ENCODE data around the gene TEAD2. TPM values are rescaled to one million over a fixed set of nuclear protein-coding genes. Genes with fewer than 3 reads are reported as not detected.

Gene TEAD2
- total and polyA plus RNA-seq, 2 donors (not counting 1 experiment from before 2014, with no cell fraction given): 5.8 to 12.0 TPM

GRCh38 chr19:49371184-49371583 is 9.0 kb upstream of the TEAD2 start:
- Histone ChIP-seq H3K36me3 (replicated peaks in 1 of 2; ENCODE audit: control extremely low read depth in 1 of 2, control insufficient read depth in 1 of 2, extremely low read depth in 1 of 2, insufficient read depth in 2 of 2, low read length in 1 of 2) (no peaks in the 10 kb centered on the region), H2AFZ (ENCODE audit: insufficient read depth, low read depth, low read length, poor library complexity, severe bottlenecking) (no peak overlapping the region), H3K4me2 (replicated peaks; ENCODE audit: low read depth, low read length, poor library complexity, severe bottlenecking) (no peak overlapping the region), H3K27ac (ENCODE audit: low read length in 2 of 2) (no peak overlapping the region), H3K27me3 (replicated peaks in 1 of 4; ENCODE audit: control extremely low read depth in 1 of 4, control insufficient read depth in 3 of 4, insufficient read depth in 4 of 4, low read length in 3 of 4) (no peaks in the 10 kb centered on the region), H3K79me2 (ENCODE audit: control insufficient read depth, insufficient read depth, low read length) (no peaks in the 10 kb centered on the region), H4K20me1 (ENCODE audit: control insufficient read depth, insufficient read depth, low read length, poor library complexity, severe bottlenecking) (no peaks in the 10 kb centered on the region), H3K9me3 (ENCODE audit: control extremely low read depth in 1 of 3, control insufficient read depth in 2 of 3, insufficient read depth in 1 of 3, low read length in 2 of 3) (peaks cover 0 to 22% (median 13%) of the 10 kb centered on the region in 3 donors), H3K4me1 (ENCODE audit: control insufficient read depth in 2 of 2, insufficient read depth in 2 of 2, low read length in 2 of 2) (peaks cover 0 to 1% of the 10 kb centered on the region in 2 donors), H3K9ac (ENCODE audit: low read length) (no peak overlapping the region), H3K4me3 (ENCODE audit: control extremely low read depth in 1 of 5, extremely low read depth in 1 of 5, insufficient read depth in 1 of 5, low read depth in 2 of 5, low read length in 4 of 5) (no peak overlapping the region)
- WGBS (ENCODE audit: insufficient coverage): 40% methylated on average over 1 of the region's 3 CpGs
- Mint-ChIP-seq H3K9me3 (ENCODE audit: insufficient read depth) (peaks cover 4% of the 10 kb centered on the region), H3K4me3 (no peak overlapping the region), H3K27me3 (no peaks in the 10 kb centered on the region), H3K4me1 (no peaks in the 10 kb centered on the region), H3K27ac (no peak overlapping the region)
- CTCF ChIA-PET: interaction anchor here (0.6 to 1.1 kb wide), 2 partner anchors 70 to 176 kb away, joined by 3 read pairs; no protein-coding TSS in a partner anchor
- DNase-seq: no peak
- TF ChIP-seq CTCF (IDR thresholded peaks at IDR 0.05) (no peak), EZH2 (IDR thresholded peaks at IDR 0.05; ENCODE audit: borderline replicate concordance, insufficient read depth, low read depth, low read length, poor library complexity, severe bottlenecking) (no peak)
- intact Hi-C loops (cut with micrococcal nuclease): no loop called here
- ATAC-seq (ENCODE audit: low read depth): no peak
- POLR2A ChIA-PET: interaction anchor here (0.6 kb wide), 1 partner anchor 40 kb away, joined by 5 read pairs; no protein-coding TSS in a partner anchor

- H3K27ac ChIP-seq (ENCODE audit: low read length in 2 of 2): no peak overlapping the region
- Mint-ChIP-seq H3K9me3 (ENCODE audit: insufficient read depth) (peaks cover 4% of the 10 kb centered on the region), H3K4me3 (no peak overlapping the region), H3K27ac (no peak overlapping the region), H3K27me3 (no peaks in the 10 kb centered on the region), H3K4me1 (peaks cover 7% of the 10 kb centered on the region)
- H3K4me3 ChIP-seq (ENCODE audit: control extremely low read depth in 1 of 5, extremely low read depth in 1 of 5, insufficient read depth in 1 of 5, low read depth in 2 of 5, low read length in 4 of 5): no peak overlapping the region
- no peak for TF ChIP-seq CTCF (IDR thresholded peaks at IDR 0.05)
- no peak for TF ChIP-seq EZH2 (IDR thresholded peaks at IDR 0.05; ENCODE audit: borderline replicate concordance, insufficient read depth, low read depth, low read length, poor library complexity, severe bottlenecking)
- CTCF ChIA-PET: interaction anchor here (0.6 to 1.1 kb wide), 2 partner anchors 22 to 67 kb away, joined by 3 read pairs; no protein-coding TSS in a partner anchor
- H3K79me2 ChIP-seq (ENCODE audit: control insufficient read depth, insufficient read depth, low read length): no peaks in the 10 kb centered on the region
- POLR2A ChIA-PET: interaction anchor here (1.0 kb wide), 2 partner anchors 15 to 53 kb away, joined by 3 to 4 read pairs; no protein-coding TSS in a partner anchor
- H4K20me1 ChIP-seq (ENCODE audit: control insufficient read depth, insufficient read depth, low read length, poor library complexity, severe bottlenecking): no peaks in the 10 kb centered on the region
- peaks cover 0 to 22% (median 13%) of the 10 kb centered on the region in 3 donors for H3K9me3 ChIP-seq (ENCODE audit: control extremely low read depth in 1 of 3, control insufficient read depth in 2 of 3, insufficient read depth in 1 of 3, low read length in 2 of 3)
- WGBS (ENCODE audit: insufficient coverage): 87% methylated on average over 3 of the region's 5 CpGs
- intact Hi-C loops (cut with micrococcal nuclease): no loop called here
- ATAC-seq (ENCODE audit: low read depth) (no peak), DNase-seq (no peak)
- H3K9ac ChIP-seq (ENCODE audit: low read length): no peak overlapping the region
- H3K4me1 ChIP-seq (ENCODE audit: control insufficient read depth in 2 of 2, insufficient read depth in 2 of 2, low read length in 2 of 2): peaks cover 7 to 11% of the 10 kb centered on the region in 2 donors
- no peak overlapping the region for H2AFZ ChIP-seq (ENCODE audit: insufficient read depth, low read depth, low read length, poor library complexity, severe bottlenecking)
- no peaks in the 10 kb centered on the region for H3K36me3 ChIP-seq (replicated peaks in 1 of 2; ENCODE audit: control extremely low read depth in 1 of 2, control insufficient read depth in 1 of 2, extremely low read depth in 1 of 2, insufficient read depth in 2 of 2, low read length in 1 of 2)
- no peak overlapping the region for H3K4me2 ChIP-seq (replicated peaks; ENCODE audit: low read depth, low read length, poor library complexity, severe bottlenecking)
- H3K27me3 ChIP-seq (replicated peaks in 1 of 4; ENCODE audit: control extremely low read depth in 1 of 4, control insufficient read depth in 3 of 4, insufficient read depth in 4 of 4, low read length in 3 of 4): no peaks in the 10 kb centered on the region
Observed at GRCh38 chr19:49368711-49369358, 6.6 kb upstream of the TEAD2 start.

All from B cell (primary cell).